Measurements from ENCODE around the gene TAOK3. TPM values are rescaled to one million over a fixed set of nuclear protein-coding genes. Genes with fewer than 3 reads are reported as not detected.
"Not testable (repeated sequence)": the region's sequence is repeated elsewhere in the genome, so short reads cannot be mapped to it uniquely, and the experiment has no call there.

The TAOK3 gene
- total RNA-seq, 1 donor from 2014 or later: 39.3 TPM

GRCh38 chr12:118144499-118144898 is 228.2 kb downstream of the TAOK3 start:
- H3K27me3 ChIP-seq: no peaks in the 10 kb centered on the region
- intact Hi-C loops (cut with DNase I): no loop called here
- TF ChIP-seq CTCF (IDR thresholded peaks at IDR 0.05): no peak
- peaks cover 71 to 82% of the 10 kb centered on the region in 2 donors for H3K36me3 ChIP-seq
- H3K27ac ChIP-seq: no peak overlapping the region
- no peaks in the 10 kb centered on the region for H3K4me1 ChIP-seq
- no peaks in the 10 kb centered on the region for H3K9me3 ChIP-seq
- no peak for DNase-seq (ENCODE audit: low spot score in 2 of 2)
- no peak overlapping the region for H3K4me3 ChIP-seq

DNA sequence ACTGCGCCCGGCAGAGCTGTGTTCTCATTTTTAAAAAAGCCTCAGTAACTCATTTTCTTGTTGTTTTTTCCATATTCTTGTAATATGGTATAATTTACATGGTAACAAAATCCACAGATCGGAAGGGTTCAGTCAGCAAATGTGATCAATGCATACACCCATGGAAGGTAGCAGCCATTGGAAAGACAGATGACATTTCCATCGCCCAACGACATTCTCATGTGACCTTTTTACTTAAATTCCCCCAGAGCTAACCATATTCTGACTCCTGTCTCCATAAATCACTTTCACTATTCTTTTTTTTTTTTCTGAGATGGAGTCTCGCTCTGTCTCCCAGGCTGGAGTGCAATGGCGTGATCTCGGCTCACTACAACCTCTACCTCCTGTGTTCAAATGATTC is 231.9 kb downstream of the TAOK3 start:
- DNase-seq (ENCODE audit: low spot score in 2 of 2): no peak
- Histone ChIP-seq H3K4me3 (no peak overlapping the region), H3K36me3 (peaks cover 64 to 76% of the 10 kb centered on the region in 2 donors), H3K27ac (no peak overlapping the region), H3K9me3 (no peaks in the 10 kb centered on the region), H3K4me1 (peaks cover 0 to 15% of the 10 kb centered on the region in 2 donors), H3K27me3 (no peaks in the 10 kb centered on the region)
- intact Hi-C loops (cut with DNase I): no loop called here
- TF ChIP-seq CTCF (IDR thresholded peaks at IDR 0.05): no peak

DNA sequence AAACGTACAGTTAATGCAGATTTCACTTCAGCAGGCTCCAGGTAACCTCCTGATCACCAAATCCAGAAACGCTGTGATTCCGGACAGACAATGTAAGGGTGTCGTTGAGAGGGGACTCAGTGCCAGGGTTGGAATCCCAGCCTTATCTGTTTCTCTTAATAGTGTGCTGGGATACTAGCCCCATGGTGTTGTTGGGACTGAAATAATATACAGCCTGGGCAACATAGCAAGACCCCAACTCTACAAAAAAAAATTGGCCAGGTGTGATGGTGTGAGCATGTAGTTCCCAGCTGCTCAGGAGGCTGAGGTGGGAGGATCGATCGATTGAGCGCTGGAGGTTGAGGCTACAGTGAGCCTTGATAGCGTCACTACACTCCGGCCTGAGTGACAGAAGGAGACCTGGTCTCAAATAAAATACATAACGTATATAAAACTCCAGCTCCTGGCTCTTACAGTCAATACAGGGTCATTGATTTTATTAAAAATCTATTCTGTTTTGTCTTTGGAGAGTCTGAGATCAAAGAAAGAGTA is 235.5 kb downstream of the TAOK3 start:
- DNase-seq (ENCODE audit: low spot score in 2 of 2): no peak
- Histone ChIP-seq H3K27me3 (no peaks in the 10 kb centered on the region), H3K4me3 (peak overlapping the region; percentile 74 to 82), H3K27ac (peak overlapping the region; percentile 84 to 86), H3K9me3 (no peaks in the 10 kb centered on the region), H3K4me1 (peaks cover 0 to 20% of the 10 kb centered on the region in 2 donors), H3K36me3 (peaks cover 37 to 43% of the 10 kb centered on the region in 2 donors)
- intact Hi-C loops (cut with DNase I): loop anchor here (2.0 to 10.0 kb wide), 4 partner anchors 35 to 1038 kb away; partner anchors contain the start of genes HSPB8, RFC5 and VSIG10
- TF ChIP-seq CTCF (IDR thresholded peaks at IDR 0.05): no peak

DNA sequence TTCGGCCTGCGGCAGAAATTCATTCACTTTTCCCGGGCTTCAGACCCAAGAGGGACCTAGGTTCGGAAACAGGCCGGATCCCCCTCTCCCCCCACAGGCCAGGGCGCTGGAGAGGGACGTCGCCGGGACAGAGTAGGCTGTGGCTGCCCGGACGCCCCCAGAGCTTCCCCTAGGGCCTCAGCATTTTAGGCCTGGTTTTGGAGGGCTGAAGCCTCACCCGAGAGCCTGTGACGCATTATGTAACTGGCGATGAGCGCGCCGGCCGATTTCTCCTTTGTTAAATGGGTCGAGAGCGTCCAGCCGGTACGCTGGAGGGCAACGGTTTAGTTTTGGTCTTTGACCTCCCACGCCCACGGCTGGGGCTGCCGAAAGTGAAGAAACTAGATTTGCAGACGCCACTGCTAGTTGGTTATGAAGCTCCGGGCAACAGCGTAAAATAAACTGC is 236.1 kb downstream of the TAOK3 start:
- Histone ChIP-seq H3K4me1 (peaks cover 0 to 20% of the 10 kb centered on the region in 2 donors), H3K27ac (peak overlapping the region; percentile 84 to 86), H3K9me3 (no peaks in the 10 kb centered on the region), H3K36me3 (peaks cover 31 to 37% of the 10 kb centered on the region in 2 donors), H3K4me3 (peak overlapping the region; percentile 74 to 82), H3K27me3 (no peaks in the 10 kb centered on the region)
- intact Hi-C loops (cut with DNase I): loop anchor here (1.0 to 10.0 kb wide), 7 partner anchors 15 to 1038 kb away; partner anchors contain the start of genes HSPB8, RFC5, TAOK3 and VSIG10
- DNase-seq (ENCODE audit: low spot score in 2 of 2): peak in 1 of 2 donors; percentile 79
- TF ChIP-seq CTCF (IDR thresholded peaks at IDR 0.05): no peak

DNA sequence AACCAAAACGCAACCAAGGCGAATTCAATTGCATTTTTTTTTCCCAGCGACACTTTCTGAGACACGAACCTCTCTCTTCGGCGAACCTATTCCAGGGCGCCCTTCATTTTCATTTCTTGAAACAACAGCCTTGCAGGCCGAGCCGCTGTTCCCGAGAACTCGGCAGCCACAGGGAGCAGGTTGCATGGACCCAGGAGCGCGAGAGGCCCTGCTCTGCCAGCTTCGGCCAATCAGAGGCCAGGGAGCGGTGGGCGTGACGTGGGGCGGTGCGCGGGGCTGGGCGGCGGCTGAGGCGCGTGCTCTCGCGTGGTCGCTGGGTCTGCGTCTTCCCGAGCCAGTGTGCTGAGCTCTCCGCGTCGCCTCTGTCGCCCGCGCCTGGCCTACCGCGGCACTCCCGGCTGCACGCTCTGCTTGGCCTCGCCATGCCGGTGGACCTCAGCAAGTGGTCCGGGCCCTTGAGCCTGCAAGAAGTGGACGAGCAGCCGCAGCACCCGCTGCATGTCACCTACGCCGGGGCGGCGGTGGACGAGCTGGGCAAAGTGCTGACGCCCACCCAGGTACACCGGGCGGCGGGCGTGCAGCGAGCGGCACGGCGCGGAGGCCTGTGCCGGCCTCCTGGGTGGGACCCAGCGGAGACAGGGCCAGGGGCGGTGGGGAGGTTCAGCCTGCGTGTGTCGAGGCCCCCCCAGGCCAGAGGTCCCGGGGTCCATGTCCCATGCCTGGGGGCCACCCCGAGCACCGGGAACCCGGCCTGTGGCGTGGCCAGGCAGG is 236.7 kb downstream of the TAOK3 start, which contains the start of gene PEBP1:
PEBP1 (plus strand) TSS at position 337 of the 771 bp plus-strand sequence; CDS start at position 423, 86 bp downstream.
- Histone ChIP-seq H3K27ac (peak within 1 kb of the TSS; percentile 84 to 86), H3K27me3 (no peaks in the 10 kb centered on the region), H3K9me3 (no peaks in the 10 kb centered on the region), H3K4me1 (peaks cover 0 to 20% of the 10 kb centered on the region in 2 donors), H3K36me3 (peaks cover 25 to 31% of the 10 kb centered on the region in 2 donors), H3K4me3 (peak within 1 kb of the TSS; percentile 74 to 82)
- TF ChIP-seq CTCF (IDR thresholded peaks at IDR 0.05): no peak
- peak; percentile 75 to 97 for DNase-seq (ENCODE audit: low spot score in 2 of 2)
- intact Hi-C loops (cut with DNase I): loop anchor here (1.0 to 10.0 kb wide), 7 partner anchors 15 to 1039 kb away; partner anchors contain the start of genes HSPB8, RFC5, TAOK3 and VSIG10

DNA sequence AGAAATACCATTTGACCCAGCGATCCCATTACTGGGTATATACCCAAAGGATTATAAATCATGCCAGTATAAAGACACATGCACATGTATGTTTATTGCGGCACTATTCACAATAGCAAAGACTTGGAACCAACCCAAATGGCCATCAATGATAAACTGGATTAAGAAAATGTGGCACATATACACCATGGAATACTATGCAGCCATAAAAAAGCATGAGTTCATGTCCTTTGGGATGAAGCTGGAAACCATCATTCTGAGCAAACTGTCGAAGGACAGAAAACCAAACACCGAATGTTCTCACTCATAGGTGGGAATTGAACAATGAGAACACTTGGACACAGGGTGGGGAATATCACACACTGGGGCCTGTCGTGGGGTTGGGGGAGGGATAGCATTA is 243.3 kb downstream of the TAOK3 start:
- H3K4me3 ChIP-seq; H3K4me1 ChIP-seq; DNase-seq (ENCODE audit: low spot score in 2 of 2); H3K27ac ChIP-seq; H3K9me3 ChIP-seq; H3K36me3 ChIP-seq; H3K27me3 ChIP-seq; intact Hi-C loops (cut with DNase I): not testable (repeated sequence)

All from ascending aorta (tissue), 2 donors.